SK-N-MC (cell line): Measurements from ENCODE around the gene HERC6.

Experiments used
- DNase-seq: peaks from one replicate; pipeline ENCODE4 v3.0.0-alpha.2; 2011; ENCODE audit warnings: low read depth, low spot score
- H3K27ac ChIP-seq: fragments of 200-600 bp; sonication (generic); 2 replicates; pipeline ENCODE4 v1.5.1; 2016; ENCODE audit warnings: mixed run types
- H3K36me3 ChIP-seq: fragments of 200-600 bp; sonication (generic); 2 replicates; pipeline ENCODE4 v1.6.1; 2017; ENCODE audit warnings: antibody characterized with exemption, low read length, mixed read lengths; ENCODE audit not compliant: insufficient read depth
- H3K4me3 ChIP-seq: fragments of 200-600 bp; sonication (generic); 2 replicates; pipeline ENCODE4 v1.5.1; 2016
- H3K9ac ChIP-seq: fragments of 200-600 bp; sonication (generic); 2 replicates; pipeline ENCODE4 v1.8.0; 2017; ENCODE audit warnings: mixed run types, mixed read lengths; ENCODE audit not compliant: insufficient read length
- H3K9me3 ChIP-seq: fragments of 200-600 bp; sonication (generic); 2 replicates; pipeline ENCODE4 v1.6.1; 2017; ENCODE audit warnings: low read depth, mild to moderate bottlenecking, antibody characterized with exemption, low read length, moderate library complexity, mixed read lengths
- EZH2 ChIP-seq: fragments of 200-600 bp; sonication (generic); IDR thresholded peaks from one replicate; pipeline ENCODE4 v1.6.1; 2017; ENCODE audit warnings: antibody characterized with exemption
- FOXP2 ChIP-seq: optimal IDR thresholded peaks from 2 replicates; pipeline ENCODE3; 2011; ENCODE audit warnings: mild to moderate bottlenecking, moderate library complexity; ENCODE audit not compliant: insufficient read depth; ENCODE audit errors: extremely low read length, control extremely low read depth
- POLR2AphosphoS5 ChIP-seq: IDR thresholded peaks from 2 replicates; pipeline ENCODE4 v1.6.1; 2012; ENCODE audit warnings: mild to moderate bottlenecking, low read depth, low read length, borderline replicate concordance

The HERC6 gene

GRCh38 chr4:88448889-88449288, 70.2 kb downstream of the HERC6 start:
- H3K4me3 ChIP-seq, result no peak overlapping the region
- TF ChIP-seq EZH2 (no peak), FOXP2 (no peak), POLR2AphosphoS5 (no peak)
- no peaks in the 10 kb centered on the region for H3K9me3 ChIP-seq
- no peaks in the 10 kb centered on the region for H3K36me3 ChIP-seq
- DNase-seq, result no peak
- no peak overlapping the region for H3K27ac ChIP-seq
- H3K9ac ChIP-seq, result no peak overlapping the region

- Histone ChIP-seq H3K27ac (no peak overlapping the region), H3K9me3 (no peaks in the 10 kb centered on the region), H3K9ac (no peak overlapping the region), H3K36me3 (no peaks in the 10 kb centered on the region), H3K4me3 (no peak overlapping the region)
- TF ChIP-seq POLR2AphosphoS5, result no peak
- TF ChIP-seq FOXP2, result no peak
- TF ChIP-seq EZH2, result no peak
- DNase-seq, result no peak
These were observed 70.6 kb downstream of the HERC6 start for GRCh38 chr4:88449290-88449689.

- Histone ChIP-seq H3K27ac (no peak overlapping the region), H3K9ac (no peak overlapping the region), H3K4me3 (no peak overlapping the region), H3K9me3 (no peaks in the 10 kb centered on the region), H3K36me3 (no peaks in the 10 kb centered on the region)
- DNase-seq, result no peak
- TF ChIP-seq POLR2AphosphoS5, result no peak
- no peak for TF ChIP-seq EZH2
- TF ChIP-seq FOXP2, result no peak
These were observed 72.6 kb downstream of the HERC6 start for GRCh38 chr4:88451205-88451604.

GRCh38 chr4:88452912-88453311, 74.3 kb downstream of the HERC6 start:
- Histone ChIP-seq H3K27ac (no peak overlapping the region), H3K36me3 (no peaks in the 10 kb centered on the region)
- TF ChIP-seq POLR2AphosphoS5 (no peak), FOXP2 (no peak), EZH2 (no peak)

GRCh38 chr4:88456670-88457306, 78.1 kb downstream of the HERC6 start, which contains the start of gene HERC5:
Gene HERC5 (plus strand): TSS chr4:88457119. CDS start chr4:88457270, 151 bp downstream.
- TF ChIP-seq POLR2AphosphoS5 (peak; percentile 45), EZH2 (no peak)
- DNase-seq, result peak; percentile 53
- H3K4me3 ChIP-seq, result peak within 1 kb of the TSS; percentile 83
- peak within 1 kb of the TSS; percentile 38 for H3K9ac ChIP-seq
- no peaks in the 10 kb centered on the region for H3K36me3 ChIP-seq
- no peaks in the 10 kb centered on the region for H3K9me3 ChIP-seq
- H3K27ac ChIP-seq, result no peak within 1 kb of the TSS

More at GRCh38 chr4:88452912-88453311, 74.3 kb downstream of the HERC6 start:
- H3K9ac ChIP-seq, result no peak overlapping the region
- no peak overlapping the region for H3K4me3 ChIP-seq
- H3K9me3 ChIP-seq, result no peaks in the 10 kb centered on the region
- no peak for DNase-seq

- H3K9ac ChIP-seq, result peak overlapping the region; percentile 38
- H3K4me3 ChIP-seq, result peak overlapping the region; percentile 83
- H3K27ac ChIP-seq, result no peak overlapping the region
- no peaks in the 10 kb centered on the region for H3K9me3 ChIP-seq
- H3K36me3 ChIP-seq, result no peaks in the 10 kb centered on the region
- TF ChIP-seq EZH2 (no peak), FOXP2 (no peak), POLR2AphosphoS5 (no peak)
- no peak for DNase-seq
These were observed 78.9 kb downstream of the HERC6 start for GRCh38 chr4:88457307-88458103.

- no peak for DNase-seq
- Histone ChIP-seq H3K9ac (no peak overlapping the region), H3K9me3 (no peaks in the 10 kb centered on the region), H3K36me3 (no peaks in the 10 kb centered on the region), H3K27ac (no peak overlapping the region), H3K4me3 (peak overlapping the region; percentile 83)
- TF ChIP-seq FOXP2, result no peak
- TF ChIP-seq EZH2, result no peak
- TF ChIP-seq POLR2AphosphoS5, result no peak
These were observed 79.6 kb downstream of the HERC6 start for GRCh38 chr4:88458104-88458740.

GRCh38 chr4:88465653-88466192, 87.1 kb downstream of the HERC6 start:
- Histone ChIP-seq H3K9ac (no peak overlapping the region), H3K36me3 (peaks cover 6% of the 10 kb centered on the region; the same call in 1 of the 2 replicates), H3K9me3 (no peaks in the 10 kb centered on the region), H3K4me3 (no peak overlapping the region), H3K27ac (no peak overlapping the region)
- TF ChIP-seq FOXP2, result no peak
- TF ChIP-seq POLR2AphosphoS5, result no peak
- TF ChIP-seq EZH2, result no peak
- DNase-seq, result no peak
